HepG2 (cell line): ENCODE data around the gene RBM47. TPM values are rescaled to one million over a fixed set of nuclear protein-coding genes. Genes with fewer than 3 reads are reported as not detected.

ENCODE experiments used
- ARID3A ChIP-seq: IDR thresholded peaks from 2 replicates; pipeline ENCODE4 v1.6.1; 2012; ENCODE audit warnings: low read depth, low read length, improper control_type of control experiment
- BRCA1 ChIP-seq: sonication (generic); formaldehyde crosslinking; IDR thresholded peaks from 2 replicates; pipeline ENCODE4 v1.4.0; 2020; ENCODE audit warnings: missing genetic modification reagents
- FOXP1 ChIP-seq, 2 experiments: fragments of 450-650 bp in 1 of 2; IDR thresholded peaks; 2 replicates each; pipeline ENCODE4 v1.6.1; 2017 to 2018; ENCODE audit warnings: antibody characterized with exemption in 1 of 2
- KLF16 ChIP-seq, 2 experiments: sonication (generic) in 1 of 2; formaldehyde crosslinking in 1 of 2; IDR thresholded peaks; 2 replicates each; pipeline versions ENCODE4 v1.6.1 to v1.8.0; 2016 to 2023; ENCODE audit warnings: missing genetic modification reagents in 2 of 2, missing compliant biosample characterization in 1 of 2
- NR2F1 ChIP-seq, 2 experiments: fragments of 450-650 bp in 1 of 2; formaldehyde crosslinking in 1 of 2; IDR thresholded peaks; 2 replicates each; pipeline versions ENCODE4 v1.5.0 to v1.6.1; 2016 to 2020; ENCODE audit warnings: mild to moderate bottlenecking in 1 of 2, missing compliant biosample characterization in 1 of 2, missing genetic modification reagents in 1 of 2, moderate library complexity in 1 of 2
- SIX4 ChIP-seq: sonication (generic); formaldehyde crosslinking; IDR thresholded peaks from 2 replicates; pipeline ENCODE4 v1.4.0; 2020; ENCODE audit warnings: missing genetic modification reagents
- ZBTB20 ChIP-seq: sonication (generic); formaldehyde crosslinking; IDR thresholded peaks from 2 replicates; pipeline ENCODE4 v1.8.1; 2023; ENCODE audit warnings: missing genetic modification reagents, low read depth, mild to moderate bottlenecking, borderline replicate concordance
- ZBTB4 ChIP-seq: sonication (generic); formaldehyde crosslinking; IDR thresholded peaks from 2 replicates; pipeline ENCODE4 v1.4.0; 2020; ENCODE audit warnings: missing genetic modification reagents, mild to moderate bottlenecking, borderline replicate concordance
- ZIK1 ChIP-seq: sonication (generic); formaldehyde crosslinking; IDR thresholded peaks from 2 replicates; pipeline ENCODE4 v1.5.0; 2020; ENCODE audit warnings: mild to moderate bottlenecking, low read depth, missing genetic modification reagents, borderline replicate concordance
- ZKSCAN1 ChIP-seq: fragments of 150-350 bp; IDR thresholded peaks from 2 replicates; pipeline ENCODE4 v1.6.1; 2014; ENCODE audit warnings: low read length
- ZNF34 ChIP-seq: sonication (generic); formaldehyde crosslinking; IDR thresholded peaks from 2 replicates; pipeline ENCODE4 v1.4.0; 2020; ENCODE audit warnings: mild to moderate bottlenecking, missing genetic modification reagents, borderline replicate concordance
- ZNF407 ChIP-seq: sonication (generic); formaldehyde crosslinking; IDR thresholded peaks from one replicate; pipeline ENCODE4 v1.5.1; 2020; ENCODE audit warnings: mild to moderate bottlenecking, missing genetic modification reagents; ENCODE audit errors: not compliant biosample characterization
- ZNF777 ChIP-seq: sonication (generic); formaldehyde crosslinking; IDR thresholded peaks from 2 replicates; pipeline ENCODE4 v1.4.0; 2020; ENCODE audit warnings: missing genetic modification reagents
- ZNF83 ChIP-seq: sonication (generic); formaldehyde crosslinking; IDR thresholded peaks from 2 replicates; pipeline ENCODE4 v1.4.0; 2020; ENCODE audit warnings: missing genetic modification reagents, mild to moderate bottlenecking, borderline replicate concordance
- polyA plus RNA-seq, 8 experiments: library from polyadenylated mRNA; depleted of rRNA in 3 of 8; stranded (reverse) in 7 of 8; unstranded in 1 of 8; fragments of >200 nt; fragmentation: Illumina TruSeq in 4 of 8; extraction: Trizol in 4 of 8; gene quantifications; 2 replicates each; pipeline versions ENCODE4 v1.2.1 to v1.2.3, GENCODE V29; 2011 to 2016; ENCODE audit warnings: low read depth in 4 of 8, missing spikeins in 1 of 8, mixed read lengths in 1 of 8; ENCODE audit not compliant: insufficient read depth in 1 of 8
- total RNA-seq, 5 experiments: library from RNA; depleted of rRNA; stranded (reverse); fragments of >200 nt; fragmentation: Illumina TruSeq; extraction: Trizol; gene quantifications; 2 replicates each; pipeline ENCODE4 v1.2.3, GENCODE V29; 2016; ENCODE audit warnings: low read depth in 1 of 5

The RBM47 gene
- total and polyA plus RNA-seq, 2 of the 13 experiments (the other 11 are each of a cell fraction or from before 2014, with no cell fraction given), result 1.2 to 2.5 TPM

GRCh38 chr4:40473578-40474388 lies 155.9 kb downstream of the RBM47 start (continued):
- TF ChIP-seq ZBTB4 (no peak), ZIK1 (CRISPR knock-in tag) (no peak), FOXP1 (IDR thresholded peaks at IDR 0.05) (no peak), FOXP1 (CRISPR knock-in tag; IDR thresholded peaks at IDR 0.05) (peak; percentile 82), ZNF777 (CRISPR knock-in tag) (no peak), SIX4 (0 out of 2 replicates have a peak, but pooled peaks have one; percentile 64), ZNF34 (CRISPR knock-in tag) (no peak), ARID3A (peak; percentile 88), BRCA1 (no peak), KLF16 (CRISPR knock-in tag; IDR thresholded peaks at IDR 0.05) (peak in 1 of 2 experiments; percentile 43; a peak in 1 of 4 replicates), ZNF83 (CRISPR knock-in tag) (no peak), ZNF407 (CRISPR knock-in tag) (no peak), ZKSCAN1 (no peak), ZBTB20 (CRISPR knock-in tag) (no peak), NR2F1 (CRISPR knock-in tag; IDR thresholded peaks at IDR 0.05) (peak; percentile 86 to 95)
